Common myeloid progenitor, CD34-positive (primary cell): ENCODE measurements around the gene MANSC4.

ENCODE experiments used
- CTCF ChIA-PET: fragments of 350-600 bp; sonication (Branson Sonifier 250); formaldehyde crosslinking; loops from one replicate; lab custom pipeline; 2021; ENCODE audit warnings: antibody characterized with exemption; lab: Charles Lee
- POLR2A ChIA-PET: fragments of 350-600 bp; sonication (Branson Sonifier 250); formaldehyde crosslinking; loops from one replicate; lab custom pipeline; 2021; ENCODE audit warnings: antibody characterized with exemption; lab: Charles Lee
- DNase-seq, 3 donors: peaks; one replicate each; pipeline versions ENCODE4 v3.0.0 to v3.0.0-alpha.2; 2013
- H3K27ac ChIP-seq, 2 experiments: 1 replicate in 1 of 2; 2 replicates in 1 of 2; pipeline ENCODE4 v1.7.0; 2013; ENCODE audit warnings: inconsistent platforms in 2 of 2, low read length in 2 of 2, mild to moderate bottlenecking in 2 of 2, low read depth in 1 of 2, moderate library complexity in 1 of 2; ENCODE audit not compliant: severe bottlenecking in 2 of 2, insufficient read depth in 1 of 2, poor library complexity in 1 of 2
- H3K27me3 ChIP-seq, 5 experiments: replicated peaks in 2 of 5; 1 replicate in 3 of 5; 2 replicates in 2 of 5; pipeline versions ENCODE4 v1.6.1 to v1.7.0; 2013; ENCODE audit warnings: low read length in 4 of 5, mild to moderate bottlenecking in 2 of 5, moderate library complexity in 2 of 5, inconsistent platforms in 1 of 5; ENCODE audit not compliant: insufficient read depth in 5 of 5, control insufficient read depth in 4 of 5
- H3K36me3 ChIP-seq, 4 experiments: 1 replicate in 2 of 4; 2 replicates in 2 of 4; pipeline versions ENCODE4 v1.6.1 to v1.7.0; 2013; ENCODE audit warnings: low read length in 3 of 4, control low read depth in 1 of 4, mild to moderate bottlenecking in 1 of 4; ENCODE audit not compliant: control insufficient read depth in 4 of 4, insufficient read depth in 4 of 4
- H3K4me1 ChIP-seq, 4 experiments: 1 replicate in 3 of 4; 2 replicates in 1 of 4; pipeline versions ENCODE4 v1.6.1 to v1.7.1; 2013; ENCODE audit warnings: low read length in 3 of 4, mild to moderate bottlenecking in 3 of 4, control low read depth in 1 of 4, inconsistent platforms in 1 of 4, moderate library complexity in 1 of 4; ENCODE audit not compliant: control insufficient read depth in 4 of 4, insufficient read depth in 4 of 4; ENCODE audit errors: control extremely low read depth in 1 of 4
- H3K4me3 ChIP-seq, 7 experiments: 1 replicate in 4 of 7; 2 replicates in 3 of 7; pipeline versions ENCODE4 v1.5.1 to v1.7.0; 2013; ENCODE audit warnings: mild to moderate bottlenecking in 7 of 7, low read length in 6 of 7, moderate library complexity in 6 of 7, inconsistent platforms in 2 of 7, low read depth in 2 of 7, control low read depth in 1 of 7; ENCODE audit not compliant: insufficient read depth in 4 of 7, control insufficient read depth in 1 of 7; ENCODE audit errors: extremely low read depth in 1 of 7
- H3K9me3 ChIP-seq, 5 experiments: 1 replicate in 4 of 5; 2 replicates in 1 of 5; pipeline versions ENCODE4 v1.6.1 to v1.7.1; 2013; ENCODE audit warnings: low read length in 4 of 5, mild to moderate bottlenecking in 2 of 5, inconsistent platforms in 1 of 5, low read depth in 1 of 5, moderate library complexity in 1 of 5; ENCODE audit not compliant: control insufficient read depth in 4 of 5, insufficient read depth in 2 of 5; ENCODE audit errors: control extremely low read depth in 1 of 5
- WGBS: methylation state at CpG from one replicate; pipeline ENCODE4 v1.1.5; 2013; ENCODE audit not compliant: insufficient coverage; 5-methylcytosine and 5-hydroxymethylcytosine counted together

MANSC4 gene

GRCh38 chr12:27779416-27779919 lies 568 bp downstream of the MANSC4 start:
- peak overlapping the region; percentile 57 to 91 (median 82) for H3K4me3 ChIP-seq
- peaks cover 0 to 25% (median 20%) of the 10 kb centered on the region in 4 experiments for H3K4me1 ChIP-seq
- CTCF ChIA-PET = interaction anchor here (1.4 kb wide), 2 partner anchors 13 to 47 kb away, joined by 3 to 10 read pairs; no protein-coding TSS in a partner anchor
- POLR2A ChIA-PET = no interaction called here
- H3K36me3 ChIP-seq = peaks cover 0 to 13% (median 7%) of the 10 kb centered on the region in 4 experiments
- peak overlapping the region; percentile 25 to 70 for H3K27ac ChIP-seq
- no peaks in the 10 kb centered on the region for H3K9me3 ChIP-seq
- DNase-seq = peak; percentile 34 to 71 (median 53)
- no peaks in the 10 kb centered on the region for H3K27me3 ChIP-seq
- 2% methylated on average over 36 of the region's 36 CpGs for WGBS

DNA sequence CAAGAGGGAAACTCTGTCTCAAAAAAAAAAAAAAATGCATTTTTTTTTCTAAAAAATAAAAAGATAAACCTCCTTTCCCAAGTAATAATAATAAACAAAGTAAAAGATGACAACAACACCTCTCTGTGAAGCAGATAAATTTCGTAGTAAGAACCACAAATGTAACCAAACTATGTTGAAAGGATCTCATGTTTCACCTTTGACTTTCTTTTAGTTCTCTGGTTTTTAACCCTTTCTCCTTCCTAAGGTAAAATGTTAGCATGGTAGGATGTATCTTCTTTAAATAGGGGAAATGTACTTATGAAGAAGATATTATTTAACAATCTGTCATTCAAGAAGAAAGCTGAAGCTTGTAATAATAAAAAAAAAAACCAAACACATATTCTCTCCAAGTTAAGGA lies 1.8 kb downstream of the MANSC4 start:
- CTCF ChIA-PET = no interaction called here
- DNase-seq = no peak
- POLR2A ChIA-PET = no interaction called here
- Histone ChIP-seq H3K4me3 (no peak overlapping the region), H3K27me3 (no peaks in the 10 kb centered on the region), H3K4me1 (peaks cover 0 to 25% (median 20%) of the 10 kb centered on the region in 4 experiments), H3K9me3 (no peaks in the 10 kb centered on the region), H3K36me3 (peaks cover 0 to 11% (median 7%) of the 10 kb centered on the region in 4 experiments), H3K27ac (no peak overlapping the region)
- 100% methylated on average over 1 of the region's 1 CpG for WGBS

DNA sequence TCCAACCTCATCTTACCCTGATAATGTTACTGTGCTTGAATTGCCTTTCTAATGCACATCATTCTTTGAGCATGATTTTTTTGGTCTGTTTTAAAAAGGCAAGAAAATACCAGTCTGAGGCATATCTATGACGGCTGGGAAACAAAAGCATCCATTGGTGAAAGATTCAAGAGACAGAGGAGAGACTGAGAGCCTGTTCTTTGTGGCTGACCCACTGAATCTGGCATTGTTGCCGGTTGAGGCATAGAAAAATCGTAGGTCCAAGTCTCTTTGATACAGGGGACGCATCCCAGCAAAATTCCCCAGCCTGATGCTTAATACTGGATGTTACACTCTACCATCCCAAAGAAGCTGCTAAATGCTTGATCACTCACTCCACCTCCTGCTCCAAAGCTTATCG lies 2.9 kb downstream of the MANSC4 start:
- DNase-seq = no peak
- CTCF ChIA-PET = no interaction called here
- no peaks in the 10 kb centered on the region for H3K9me3 ChIP-seq
- H3K4me3 ChIP-seq = no peak overlapping the region
- POLR2A ChIA-PET = no interaction called here
- H3K36me3 ChIP-seq = peaks cover 0 to 5% (median 4%) of the 10 kb centered on the region in 4 experiments
- WGBS = 95% methylated on average over 2 of the region's 5 CpGs
- H3K27me3 ChIP-seq = no peaks in the 10 kb centered on the region
- H3K4me1 ChIP-seq = peaks cover 0 to 25% (median 20%) of the 10 kb centered on the region in 4 experiments
- H3K27ac ChIP-seq = no peak overlapping the region

- DNase-seq = no peak
- POLR2A ChIA-PET = no interaction called here
These were observed 7.5 kb downstream of the MANSC4 start for GRCh38 chr12:27772328-27773049.

GRCh38 chr12:27771481-27772327 lies 8.3 kb downstream of the MANSC4 start:
- POLR2A ChIA-PET = interaction anchor here (0.7 kb wide), 1 partner anchor 31 kb away, joined by 3 read pairs; no protein-coding TSS in a partner anchor
- CTCF ChIA-PET = interaction anchor here (1.1 kb wide), 1 partner anchor 34 kb away, joined by 3 read pairs; no protein-coding TSS in a partner anchor
- Histone ChIP-seq H3K27ac (no peak overlapping the region), H3K4me3 (no peak overlapping the region), H3K4me1 (no peaks in the 10 kb centered on the region), H3K27me3 (no peaks in the 10 kb centered on the region), H3K9me3 (no peaks in the 10 kb centered on the region), H3K36me3 (no peaks in the 10 kb centered on the region)
- no peak for DNase-seq
- 100% methylated on average over 1 of the region's 3 CpGs for WGBS

More at GRCh38 chr12:27772328-27773049, 7.5 kb downstream of the MANSC4 start:
- Histone ChIP-seq H3K36me3 (no peaks in the 10 kb centered on the region), H3K27ac (no peak overlapping the region), H3K9me3 (no peaks in the 10 kb centered on the region), H3K4me3 (no peak overlapping the region), H3K4me1 (no peaks in the 10 kb centered on the region), H3K27me3 (no peaks in the 10 kb centered on the region)
- CTCF ChIA-PET = interaction anchor here (1.1 kb wide), 1 partner anchor 35 kb away, joined by 3 read pairs; no protein-coding TSS in a partner anchor
- no CpG with 5 or more reads among the region's 5 CpGs for whole genome bisulfite sequencing

GRCh38 chr12:27769142-27769673 lies 10.8 kb downstream of the MANSC4 start:
- no peak for DNase-seq
- POLR2A ChIA-PET = no interaction called here
- CTCF ChIA-PET = interaction anchor here (1.3 kb wide), 1 partner anchor 13 kb away, joined by 3 read pairs; no protein-coding TSS in a partner anchor

More at GRCh38 chr12:27769142-27769673, 10.8 kb downstream of the MANSC4 start:
- Histone ChIP-seq H3K36me3 (no peaks in the 10 kb centered on the region), H3K27me3 (no peaks in the 10 kb centered on the region), H3K4me3 (no peak overlapping the region), H3K27ac (no peak overlapping the region), H3K9me3 (no peaks in the 10 kb centered on the region), H3K4me1 (no peaks in the 10 kb centered on the region)
- WGBS = 98% methylated on average over 5 of the region's 8 CpGs
